GM21737 (cell line): Measurements from ENCODE around the gene FAR1.
A peak's percentile ranks its signal among the peaks of the same experiment; 100 is the strongest.

Source experiments
- ATAC-seq: cut with Tn5 transposase; IDR thresholded peaks from one replicate; pipeline ENCODE4 v1.9.1; 2021; ENCODE audit warnings: mild to moderate bottlenecking, moderate library complexity; ENCODE audit not compliant: unreplicated experiment

FAR1 gene

GRCh38 chr11:13669544-13670488 is 1.3 kb downstream of the FAR1 start:
- ATAC-seq: no peak

GRCh38 chr11:13672576-13673210 is 4.2 kb downstream of the FAR1 start:
- ATAC-seq: no peak

DNA sequence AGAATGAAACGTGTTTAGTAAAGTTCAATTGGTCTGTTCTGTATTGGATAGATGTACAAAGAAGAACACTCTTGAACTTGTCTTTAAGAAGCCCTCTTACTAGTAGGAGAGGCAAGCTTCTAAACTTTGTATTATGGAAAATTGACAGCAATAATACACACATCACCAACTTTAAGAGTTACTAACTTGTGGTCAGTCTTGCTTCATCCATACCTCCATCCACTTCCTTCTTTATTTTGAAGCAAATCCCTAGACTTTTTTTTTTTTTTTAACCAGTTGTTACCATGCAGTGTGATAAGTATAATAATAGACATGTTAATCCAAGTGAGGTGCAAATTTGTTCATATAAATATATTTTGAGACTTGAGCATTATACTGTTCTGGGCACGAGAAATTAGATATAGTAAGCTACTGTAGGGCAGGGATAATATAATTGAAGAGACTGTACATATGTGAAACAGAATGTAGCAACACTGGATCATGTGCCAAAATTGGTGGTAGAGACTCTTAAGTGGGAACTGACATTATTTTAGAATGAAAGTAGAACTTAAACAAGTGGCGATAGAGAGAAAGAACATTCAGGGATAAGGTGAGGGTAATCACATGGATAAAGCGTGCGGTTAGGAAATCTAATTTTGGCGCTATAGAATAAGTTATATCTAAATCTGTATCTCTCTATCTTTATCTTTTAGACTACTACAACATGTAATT is 6.5 kb downstream of the FAR1 start:
- ATAC-seq: no peak

DNA sequence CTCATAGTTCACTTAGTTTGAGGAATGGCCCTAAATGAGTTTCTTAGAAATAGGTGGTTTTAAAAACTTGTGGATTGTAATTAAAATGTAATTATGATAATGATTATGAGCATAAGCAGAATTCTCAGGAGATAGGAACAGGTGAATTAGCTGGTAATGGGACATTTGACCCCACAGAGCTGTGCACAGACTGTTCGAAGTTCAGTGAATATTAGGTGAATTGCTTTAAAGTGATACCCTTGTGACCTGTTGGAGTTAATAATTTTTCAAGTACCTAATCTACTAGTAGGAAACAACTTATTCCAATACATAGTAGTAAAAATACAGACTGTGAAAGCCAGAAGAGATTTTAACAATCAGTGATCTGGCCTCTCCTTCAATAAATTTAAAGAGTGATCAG is 8.1 kb downstream of the FAR1 start:
- no peak for ATAC-seq

DNA sequence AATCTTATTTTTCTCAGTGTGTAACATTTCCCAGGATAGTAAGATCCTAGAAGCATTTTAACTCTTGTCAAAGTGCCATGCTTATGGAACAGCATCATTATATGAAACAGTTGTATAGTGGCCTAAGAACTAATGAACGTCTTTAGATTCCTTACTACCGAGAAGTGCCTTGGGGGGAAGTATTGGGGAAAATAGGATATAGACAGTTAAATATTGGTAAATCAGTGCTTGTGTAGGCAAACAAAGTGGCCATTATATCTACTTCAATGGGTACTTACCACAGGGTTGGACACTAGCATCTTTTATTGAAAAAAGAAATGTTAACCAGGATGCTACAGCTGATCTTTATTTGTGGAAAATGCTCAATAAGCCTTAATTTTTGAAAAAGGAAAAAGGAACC is 11.3 kb downstream of the FAR1 start:
- ATAC-seq: no peak

GRCh38 chr11:13680501-13681264 is 12.2 kb downstream of the FAR1 start:
- ATAC-seq: peak; percentile 76

DNA sequence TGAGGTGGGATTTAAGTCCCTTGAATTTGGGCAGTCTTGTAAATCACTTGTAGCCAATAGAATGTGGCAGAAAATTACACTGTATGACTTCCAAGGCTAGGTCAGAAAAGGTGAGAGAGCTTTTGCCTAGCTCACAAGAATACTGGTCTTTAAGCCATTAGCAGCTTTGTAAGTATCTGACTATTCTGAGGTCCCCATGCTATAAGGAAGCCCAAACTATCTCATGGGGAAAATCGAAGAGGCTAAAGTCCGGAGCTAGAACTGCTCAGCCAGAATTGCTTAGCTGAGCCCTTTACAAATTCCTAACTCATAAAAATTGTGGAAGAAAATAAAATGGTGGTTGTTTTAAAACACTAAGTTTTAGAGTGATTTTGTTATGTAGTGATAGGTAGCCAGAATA is 13.0 kb downstream of the FAR1 start:
- no peak for ATAC-seq

DNA sequence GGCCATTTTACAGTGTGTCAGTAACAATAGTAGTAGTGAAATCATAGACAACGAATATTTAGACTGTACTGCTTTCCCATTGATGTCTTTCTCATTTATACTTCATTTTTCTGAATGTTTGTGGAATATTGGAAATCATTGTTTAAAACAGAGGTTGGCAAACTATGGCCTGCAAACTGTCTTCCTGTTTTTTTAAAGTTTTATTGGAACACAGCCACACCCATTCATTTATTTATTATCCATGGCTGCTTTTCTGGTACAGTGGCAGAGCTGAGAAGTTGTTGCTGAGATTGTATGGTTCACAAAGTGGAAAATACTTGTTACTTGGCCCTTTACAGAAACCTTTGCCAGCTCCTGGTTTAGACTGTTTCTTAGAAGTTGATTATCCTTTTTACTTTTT is 13.7 kb downstream of the FAR1 start:
- no peak for ATAC-seq

GRCh38 chr11:13685461-13686108 is 17.1 kb downstream of the FAR1 start:
- no peak for ATAC-seq

- ATAC-seq: no peak
These were observed 18.3 kb downstream of the FAR1 start for GRCh38 chr11:13686776-13687175.

DNA sequence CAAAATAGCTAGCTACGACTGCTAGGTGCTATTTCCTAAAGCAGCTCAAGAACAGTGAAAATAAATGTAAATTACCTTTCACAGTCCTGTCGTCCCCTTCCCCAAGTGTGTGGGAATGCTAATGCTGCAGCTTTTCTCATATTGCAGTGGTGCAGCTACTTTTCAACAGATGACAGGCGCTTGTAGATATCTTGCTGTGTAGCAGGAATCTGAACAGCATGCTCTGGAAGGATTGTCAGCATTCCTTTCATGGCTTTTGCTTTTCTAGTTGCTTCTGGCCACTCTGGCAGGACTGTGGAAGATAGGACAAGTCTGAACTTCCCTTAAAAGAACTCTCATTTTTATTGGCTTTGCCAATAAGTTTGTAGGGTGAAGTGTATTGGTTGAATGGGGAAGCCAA is 18.8 kb downstream of the FAR1 start:
- no peak for ATAC-seq

- no peak for ATAC-seq
These were observed 22.9 kb downstream of the FAR1 start for GRCh38 chr11:13691286-13691899.

DNA sequence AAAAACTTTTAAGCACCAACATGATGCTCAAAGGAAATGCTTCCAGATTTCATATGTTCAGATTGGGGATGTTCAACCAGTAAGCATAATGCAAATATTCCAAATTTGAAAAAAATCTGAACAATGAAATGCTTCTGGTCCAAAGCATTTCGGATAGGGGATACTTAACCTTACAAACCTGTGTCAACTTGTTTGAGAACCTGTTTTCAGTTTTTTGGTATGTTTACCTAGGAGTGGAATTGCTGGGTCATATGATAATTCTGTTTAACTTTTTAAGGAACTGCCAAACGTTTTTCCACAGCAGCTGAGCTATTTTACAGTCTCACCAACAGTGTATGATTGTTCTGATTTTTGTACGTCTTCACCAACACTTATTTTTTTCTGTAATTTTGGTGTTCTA is 23.7 kb downstream of the FAR1 start:
- ATAC-seq: no peak

- ATAC-seq: no peak
These were observed 25.6 kb downstream of the FAR1 start for GRCh38 chr11:13694115-13694514.

GRCh38 chr11:13695886-13696285 is 27.4 kb downstream of the FAR1 start:
- no peak for ATAC-seq

DNA sequence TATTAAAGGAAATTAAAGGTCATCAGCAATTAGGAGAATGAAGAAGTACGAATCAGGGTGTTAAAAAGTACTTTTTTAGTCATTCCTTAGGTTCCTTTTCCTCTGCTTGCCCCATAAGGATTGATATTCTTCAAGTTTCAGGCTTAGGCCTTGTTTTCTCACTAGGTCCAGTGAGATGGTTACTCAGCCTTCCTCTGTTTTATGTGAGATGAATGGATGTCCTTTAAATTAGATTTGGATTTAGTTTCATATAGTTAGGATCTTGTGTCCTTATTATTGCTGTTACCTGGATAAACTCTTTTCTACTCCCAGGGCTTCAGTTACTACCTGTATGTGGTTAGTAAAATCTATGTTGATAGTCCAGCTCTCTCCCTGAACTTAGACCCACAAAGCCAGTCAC is 29.2 kb downstream of the FAR1 start:
- no peak for ATAC-seq

DNA sequence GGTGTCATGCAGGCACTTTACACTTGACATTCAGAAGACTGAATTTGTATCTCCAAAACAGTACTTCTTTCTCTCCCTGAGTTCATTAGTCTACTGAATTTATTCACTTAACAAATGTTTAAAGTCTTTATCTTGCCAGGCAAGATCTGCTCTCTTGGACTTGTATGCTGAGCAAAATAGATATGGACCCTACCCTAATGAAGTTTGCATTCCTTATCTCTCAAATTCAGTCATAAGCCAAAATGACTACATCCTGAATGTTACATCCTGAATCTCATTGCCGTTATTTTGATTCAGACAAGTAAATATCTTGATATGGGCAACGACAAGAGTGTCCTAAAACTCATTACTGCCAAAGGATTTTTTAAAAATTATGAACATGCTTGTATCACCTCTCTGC is 29.7 kb downstream of the FAR1 start:
- no peak for ATAC-seq

- ATAC-seq: no peak
These were observed 30.6 kb downstream of the FAR1 start for GRCh38 chr11:13699041-13699440.

GRCh38 chr11:13699870-13700269 is 31.4 kb downstream of the FAR1 start:
- ATAC-seq: no peak

DNA sequence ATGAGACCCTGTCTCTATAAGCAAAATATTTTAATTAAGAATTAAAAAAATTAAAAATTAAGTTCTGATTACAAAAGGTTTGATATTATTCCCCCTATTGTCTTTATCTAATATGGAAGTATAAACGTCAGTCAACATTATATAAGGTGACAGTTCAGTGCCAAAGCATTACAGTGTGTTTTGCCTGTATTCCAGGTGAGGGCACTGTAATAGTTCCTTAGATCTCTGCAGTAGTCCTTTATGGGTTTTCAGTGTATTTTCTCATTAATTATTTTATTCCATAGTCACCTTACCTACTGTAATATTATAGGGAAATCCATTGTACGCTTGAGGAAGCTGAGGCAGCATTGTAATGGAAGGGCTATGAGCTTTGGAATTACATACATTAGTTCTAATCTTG is 33.0 kb downstream of the FAR1 start:
- ATAC-seq: no peak
